Gastroesophageal sphincter (tissue), 3 donors: ENCODE results near the gene FLACC1.

ENCODE experiments used
- EP300 ChIP-seq: sonication (generic); formaldehyde crosslinking; IDR thresholded peaks from one replicate; pipeline ENCODE4 v1.6.1; 2017; ENCODE audit warnings: antibody characterized with exemption, mild to moderate bottlenecking
- POLR2A ChIP-seq, 2 donors: fragments of 450-650 bp; IDR thresholded peaks; one replicate each; pipeline ENCODE4 v1.6.1; 2017; ENCODE audit warnings: antibody characterized with exemption in 2 of 2, mild to moderate bottlenecking in 2 of 2, moderate library complexity in 1 of 2
- POLR2AphosphoS5 ChIP-seq: sonication (generic); formaldehyde crosslinking; IDR thresholded peaks from one replicate; pipeline ENCODE4 v1.6.1; 2017; ENCODE audit warnings: antibody characterized with exemption
- TF ChIP-seq, protein P1 (sequence below), 4 experiments: fragments of 200-600 bp in 2 of 4; fragments of 450-650 bp in 2 of 4; sonication (generic) in 1 of 4; IDR thresholded peaks; one replicate each; pipeline ENCODE4 v1.5.1; 2017 to 2019; ENCODE audit warnings: antibody characterized with exemption in 4 of 4, mild to moderate bottlenecking in 2 of 4, moderate library complexity in 2 of 4

DNA sequence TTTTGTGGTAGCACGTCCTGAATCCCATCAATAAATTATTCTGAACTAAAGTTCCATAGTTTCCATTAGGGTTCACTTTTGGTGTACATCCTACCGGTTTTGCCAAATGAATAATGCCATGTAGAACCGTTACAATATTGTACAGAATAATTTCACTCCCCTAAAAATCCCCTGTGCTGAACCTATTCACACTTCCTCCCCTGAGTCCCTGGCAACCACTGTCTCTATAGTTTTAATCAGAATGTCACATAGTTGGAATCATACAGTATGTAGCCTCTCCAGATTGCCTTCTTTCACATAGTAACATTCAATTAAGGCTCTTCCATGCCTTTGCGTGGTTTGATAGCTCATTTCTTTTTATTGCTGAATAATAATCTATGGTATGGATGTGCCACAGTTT, 106.4 kb downstream of the FLACC1 start:
- TF ChIP-seq POLR2AphosphoS5 (no peak), EP300 (no peak), POLR2A (IDR thresholded peaks at IDR 0.05) (no peak)
- TF ChIP-seq, protein P1, sequence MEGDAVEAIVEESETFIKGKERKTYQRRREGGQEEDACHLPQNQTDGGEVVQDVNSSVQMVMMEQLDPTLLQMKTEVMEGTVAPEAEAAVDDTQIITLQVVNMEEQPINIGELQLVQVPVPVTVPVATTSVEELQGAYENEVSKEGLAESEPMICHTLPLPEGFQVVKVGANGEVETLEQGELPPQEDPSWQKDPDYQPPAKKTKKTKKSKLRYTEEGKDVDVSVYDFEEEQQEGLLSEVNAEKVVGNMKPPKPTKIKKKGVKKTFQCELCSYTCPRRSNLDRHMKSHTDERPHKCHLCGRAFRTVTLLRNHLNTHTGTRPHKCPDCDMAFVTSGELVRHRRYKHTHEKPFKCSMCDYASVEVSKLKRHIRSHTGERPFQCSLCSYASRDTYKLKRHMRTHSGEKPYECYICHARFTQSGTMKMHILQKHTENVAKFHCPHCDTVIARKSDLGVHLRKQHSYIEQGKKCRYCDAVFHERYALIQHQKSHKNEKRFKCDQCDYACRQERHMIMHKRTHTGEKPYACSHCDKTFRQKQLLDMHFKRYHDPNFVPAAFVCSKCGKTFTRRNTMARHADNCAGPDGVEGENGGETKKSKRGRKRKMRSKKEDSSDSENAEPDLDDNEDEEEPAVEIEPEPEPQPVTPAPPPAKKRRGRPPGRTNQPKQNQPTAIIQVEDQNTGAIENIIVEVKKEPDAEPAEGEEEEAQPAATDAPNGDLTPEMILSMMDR (IDR thresholded peaks at IDR 0.05) = no peak
